ENCODE measurements around the gene CAST.

The CAST gene

GRCh38 chr5:96712100-96712746 lies 50.0 kb downstream of the CAST start:
- intact Hi-C loops (cut with DNase I; ENCODE audit: low total_unique reads): no loop called here

GRCh38 chr5:96714450-96714849 lies 52.3 kb downstream of the CAST start:
- intact Hi-C loops (cut with DNase I; ENCODE audit: low total_unique reads): no loop called here
- peaks cover 0 to 52% (median 32%) of the 10 kb centered on the region in 4 donors for H3K4me1 ChIP-seq
- no peaks in the 10 kb centered on the region for H3K9me3 ChIP-seq
- no peak overlapping the region for H3K4me3 ChIP-seq
- TF ChIP-seq CTCF (IDR thresholded peaks at IDR 0.05): no peak
- H3K27me3 ChIP-seq: no peaks in the 10 kb centered on the region
- no peaks in the 10 kb centered on the region for H3K36me3 ChIP-seq
- peak overlapping the region; percentile 61 to 65 for H3K27ac ChIP-seq
- no peak for DNase-seq

More at GRCh38 chr5:96712100-96712746, 50.0 kb downstream of the CAST start:
- TF ChIP-seq CTCF (IDR thresholded peaks at IDR 0.05): no peak
- H3K27me3 ChIP-seq: no peaks in the 10 kb centered on the region
- H3K9me3 ChIP-seq: no peaks in the 10 kb centered on the region
- H3K27ac ChIP-seq: no peak overlapping the region
- peaks cover 0 to 55% (median 37%) of the 10 kb centered on the region in 4 donors for H3K4me1 ChIP-seq
- DNase-seq: no peak
- H3K4me3 ChIP-seq: no peak overlapping the region
- no peaks in the 10 kb centered on the region for H3K36me3 ChIP-seq

GRCh38 chr5:96714951-96715451 lies 52.8 kb downstream of the CAST start:
- peak; percentile 74 to 83 for DNase-seq
- Histone ChIP-seq H3K4me1 (peaks cover 0 to 56% (median 31%) of the 10 kb centered on the region in 4 donors), H3K36me3 (no peaks in the 10 kb centered on the region), H3K27ac (peak overlapping the region; percentile 61 to 65), H3K4me3 (no peak overlapping the region), H3K27me3 (no peaks in the 10 kb centered on the region), H3K9me3 (no peaks in the 10 kb centered on the region)
- TF ChIP-seq CTCF (IDR thresholded peaks at IDR 0.05): peak in 1 of 2 experiments; percentile 8
- intact Hi-C loops (cut with DNase I; ENCODE audit: low total_unique reads): no loop called here

- H3K4me1 ChIP-seq: peaks cover 0 to 57% (median 30%) of the 10 kb centered on the region in 4 donors
- H3K9me3 ChIP-seq: no peaks in the 10 kb centered on the region
- no peaks in the 10 kb centered on the region for H3K36me3 ChIP-seq
- H3K4me3 ChIP-seq: no peak overlapping the region
- no peak for DNase-seq
- H3K27ac ChIP-seq: peak overlapping the region; percentile 61 to 65
- intact Hi-C loops (cut with DNase I; ENCODE audit: low total_unique reads): no loop called here
- H3K27me3 ChIP-seq: no peaks in the 10 kb centered on the region
- no peak for TF ChIP-seq CTCF (IDR thresholded peaks at IDR 0.05)
Observed at GRCh38 chr5:96716007-96716406, 53.8 kb downstream of the CAST start.

- Histone ChIP-seq H3K4me3 (no peak overlapping the region), H3K27me3 (no peaks in the 10 kb centered on the region), H3K9me3 (no peaks in the 10 kb centered on the region), H3K4me1 (peaks cover 0 to 58% (median 37%) of the 10 kb centered on the region in 4 donors), H3K36me3 (no peaks in the 10 kb centered on the region), H3K27ac (no peak overlapping the region)
- intact Hi-C loops (cut with DNase I; ENCODE audit: low total_unique reads): no loop called here
- DNase-seq: no peak
- no peak for TF ChIP-seq CTCF (IDR thresholded peaks at IDR 0.05)
Observed at GRCh38 chr5:96716716-96717115, 54.5 kb downstream of the CAST start.

Measured in tibial artery (tissue), 4 donors.